ENCODE measurements around the gene CDH13.

Gene CDH13

DNA sequence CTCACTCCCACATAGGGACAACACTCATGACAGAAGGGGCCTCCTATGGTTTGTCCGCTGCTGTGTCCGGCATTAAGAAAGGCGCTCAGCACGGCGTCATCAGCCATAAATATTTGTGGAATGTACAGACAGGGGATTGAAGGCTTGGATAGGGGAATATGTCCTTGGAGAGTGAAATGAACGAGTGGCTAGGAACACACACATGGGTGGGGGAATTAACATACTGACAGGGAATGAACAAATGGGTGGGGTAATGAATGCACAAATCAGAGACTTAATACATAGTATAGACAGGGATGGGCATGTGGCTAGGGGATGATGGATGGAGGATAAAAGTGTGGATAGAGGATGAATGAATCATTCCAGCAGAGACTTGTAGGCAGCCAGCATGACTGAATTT, 1027.0 kb downstream of the CDH13 start:
- DNase-seq: no peak

DNA sequence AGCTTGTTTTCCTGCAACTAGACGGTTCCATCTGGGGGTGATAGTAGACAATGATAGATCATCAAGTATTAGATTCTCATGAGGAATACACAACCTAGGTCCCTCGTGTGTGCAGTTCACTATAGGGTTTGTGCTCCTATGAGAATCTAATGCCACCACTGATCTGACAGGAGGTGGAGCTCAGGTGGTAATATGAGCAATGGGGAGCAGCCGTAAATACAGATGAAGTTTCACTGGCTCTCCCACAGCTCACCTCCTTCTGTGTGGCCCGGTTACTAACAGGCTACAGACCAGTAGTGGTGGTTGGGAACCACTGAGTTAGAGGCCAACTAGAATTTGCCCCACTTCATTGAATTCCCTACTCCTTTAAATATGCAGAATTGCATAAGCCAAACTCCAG, 1033.5 kb downstream of the CDH13 start:
- no peak for DNase-seq

DNA sequence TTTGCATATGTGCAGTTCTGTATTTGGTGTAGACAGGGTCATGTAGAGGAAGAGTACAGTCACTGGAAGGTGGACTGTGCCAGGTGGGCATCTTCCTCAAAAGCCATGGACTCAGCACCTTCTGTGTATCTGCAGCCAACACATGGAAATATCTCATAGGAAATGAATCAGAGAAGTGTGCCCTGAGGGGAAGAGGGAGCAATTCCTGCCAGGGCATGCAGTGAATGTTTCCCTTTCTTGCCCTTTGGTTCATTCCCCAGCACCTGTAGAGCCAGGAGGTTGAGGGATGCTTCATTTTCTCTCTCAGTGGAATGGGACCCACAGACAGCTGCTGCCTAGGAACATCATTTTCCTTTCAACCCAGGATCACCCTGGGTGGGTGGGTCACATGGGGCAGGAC, 1034.9 kb downstream of the CDH13 start:
- DNase-seq: no peak

DNA sequence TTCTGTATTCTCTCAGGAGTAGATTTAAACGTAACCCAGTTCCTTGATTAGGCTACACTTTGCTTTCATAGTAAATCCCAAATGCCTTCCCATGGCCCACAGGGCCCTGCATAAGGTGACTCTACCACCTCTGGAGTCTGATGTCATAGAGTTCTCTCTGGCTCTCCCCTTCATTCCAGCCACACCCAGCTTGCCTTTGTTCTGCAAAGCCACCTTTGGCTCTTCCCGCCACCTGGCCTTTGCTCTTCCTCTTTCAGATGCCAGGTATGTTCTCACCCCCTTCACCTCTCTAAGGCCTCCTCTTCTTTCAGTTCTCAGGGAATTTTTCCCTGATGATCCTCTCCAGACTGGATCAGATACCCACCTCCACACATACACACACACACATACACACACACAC, 1039.7 kb downstream of the CDH13 start:
- DNase-seq: no peak

DNA sequence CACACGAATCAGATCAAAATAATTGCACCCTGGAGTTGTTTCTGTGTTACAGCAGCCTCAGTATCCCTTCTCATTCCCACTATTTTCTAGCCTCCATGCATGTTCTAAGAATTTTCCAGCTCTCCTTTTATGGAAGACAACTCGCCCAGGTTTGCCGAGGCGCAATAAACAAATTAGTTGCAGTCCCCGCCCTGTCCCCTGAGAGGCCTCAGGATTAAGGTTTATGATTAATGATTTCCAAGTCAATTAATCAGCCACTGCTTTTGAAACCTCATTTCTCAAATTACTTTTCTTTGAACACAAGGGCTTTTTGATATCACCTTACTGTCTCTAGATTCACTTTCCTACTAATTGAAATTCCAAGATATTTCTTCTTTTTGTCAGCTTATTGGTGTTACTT, 1042.7 kb downstream of the CDH13 start:
- no peak for DNase-seq

DNA sequence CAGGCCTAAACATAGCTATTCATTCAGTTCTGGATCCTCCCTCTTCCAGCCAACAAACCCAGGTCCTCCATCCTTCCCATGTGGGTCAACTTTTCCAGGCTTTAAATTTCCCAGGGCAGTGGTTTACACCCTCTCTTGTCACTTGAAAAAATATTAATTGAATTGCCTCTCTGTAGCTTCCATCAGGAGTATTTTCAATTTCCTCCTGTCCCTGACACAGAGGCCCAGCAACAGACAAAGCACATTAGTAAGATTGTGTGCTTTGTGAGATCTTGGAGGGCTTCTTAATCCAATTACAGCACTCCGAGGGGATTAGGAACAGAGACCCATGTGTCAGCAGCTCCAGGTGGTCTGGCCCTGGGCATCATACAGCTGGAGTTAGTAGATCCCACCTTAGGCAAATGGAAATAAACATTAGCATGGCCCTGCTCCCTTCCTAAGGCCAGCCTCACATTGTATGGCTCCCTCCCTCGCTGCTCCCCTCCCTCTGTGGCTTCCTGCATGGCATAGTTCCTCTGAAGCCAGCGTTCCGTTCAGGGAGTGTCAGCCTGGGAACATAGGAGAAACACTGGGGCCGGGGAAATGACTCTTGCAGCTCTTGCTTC, 1048.3 kb downstream of the CDH13 start:
- DNase-seq: no peak

DNA sequence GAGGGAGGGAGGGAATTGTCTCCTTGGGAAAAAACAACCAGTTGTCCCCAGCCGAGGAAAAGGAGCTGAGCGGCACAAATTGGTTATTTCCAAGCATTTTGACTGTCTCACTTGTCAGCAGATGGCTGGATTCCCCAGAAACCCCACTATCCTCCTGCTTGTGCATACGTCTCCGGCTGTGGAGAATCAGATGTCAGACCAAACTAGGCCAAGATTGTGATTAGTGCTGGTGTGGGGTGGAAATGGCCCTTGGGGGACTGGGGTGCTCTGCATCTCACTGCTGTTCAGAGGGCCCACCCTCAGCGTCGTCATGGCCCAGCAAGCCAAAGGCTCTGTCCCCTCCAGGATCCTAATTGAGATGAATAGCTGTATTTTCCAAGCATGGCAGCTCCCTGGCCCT, 1049.3 kb downstream of the CDH13 start:
- no peak for DNase-seq

DNA sequence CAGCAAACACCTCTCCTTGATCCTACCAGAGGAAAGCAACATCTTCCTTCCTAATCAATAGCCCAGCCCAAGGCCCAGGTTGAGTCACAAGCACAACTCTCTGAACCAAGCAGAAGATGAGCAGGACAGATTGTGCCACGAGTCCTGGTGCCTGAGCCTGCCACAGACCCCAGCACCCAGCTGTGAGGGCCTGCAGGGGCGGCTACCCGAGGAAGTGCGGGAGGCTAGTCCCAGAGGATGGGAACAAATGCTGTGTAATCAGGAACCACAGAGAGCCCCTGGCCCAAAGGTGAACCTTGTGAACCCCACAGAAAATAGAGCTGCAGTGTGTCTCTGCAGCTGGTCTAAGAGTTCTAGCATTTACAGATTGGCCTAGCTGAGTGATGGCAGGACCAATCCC, 1054.2 kb downstream of the CDH13 start:
- no peak for DNase-seq

DNA sequence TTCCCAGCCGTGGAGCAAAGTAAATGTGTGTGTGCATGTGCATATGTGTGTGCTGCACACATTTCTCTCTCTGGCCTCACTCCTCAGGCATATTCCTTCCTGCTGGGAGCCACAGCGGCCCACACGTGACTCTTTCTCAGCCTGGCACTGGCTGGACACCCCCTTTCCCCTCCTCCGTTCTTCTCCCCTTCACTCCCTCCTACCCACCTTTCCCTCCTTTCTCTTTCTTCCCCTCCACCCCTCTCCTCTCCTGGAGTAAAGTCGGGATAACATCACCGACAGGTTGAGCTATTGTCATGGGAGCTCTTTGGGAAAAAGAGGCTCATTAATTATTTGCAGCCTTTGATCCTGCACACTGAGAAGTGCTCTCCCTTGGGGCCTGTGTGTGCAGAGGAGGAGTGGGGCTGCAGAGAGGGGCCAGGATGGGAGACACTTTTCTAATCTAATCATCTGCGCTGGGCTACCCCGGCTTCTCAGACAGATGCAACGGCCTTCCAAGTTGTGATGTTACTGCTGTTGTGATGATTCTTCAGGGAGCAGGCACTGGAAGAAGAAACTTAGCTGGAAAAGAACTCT, 1054.7 kb downstream of the CDH13 start:
- DNase-seq: no peak

DNA sequence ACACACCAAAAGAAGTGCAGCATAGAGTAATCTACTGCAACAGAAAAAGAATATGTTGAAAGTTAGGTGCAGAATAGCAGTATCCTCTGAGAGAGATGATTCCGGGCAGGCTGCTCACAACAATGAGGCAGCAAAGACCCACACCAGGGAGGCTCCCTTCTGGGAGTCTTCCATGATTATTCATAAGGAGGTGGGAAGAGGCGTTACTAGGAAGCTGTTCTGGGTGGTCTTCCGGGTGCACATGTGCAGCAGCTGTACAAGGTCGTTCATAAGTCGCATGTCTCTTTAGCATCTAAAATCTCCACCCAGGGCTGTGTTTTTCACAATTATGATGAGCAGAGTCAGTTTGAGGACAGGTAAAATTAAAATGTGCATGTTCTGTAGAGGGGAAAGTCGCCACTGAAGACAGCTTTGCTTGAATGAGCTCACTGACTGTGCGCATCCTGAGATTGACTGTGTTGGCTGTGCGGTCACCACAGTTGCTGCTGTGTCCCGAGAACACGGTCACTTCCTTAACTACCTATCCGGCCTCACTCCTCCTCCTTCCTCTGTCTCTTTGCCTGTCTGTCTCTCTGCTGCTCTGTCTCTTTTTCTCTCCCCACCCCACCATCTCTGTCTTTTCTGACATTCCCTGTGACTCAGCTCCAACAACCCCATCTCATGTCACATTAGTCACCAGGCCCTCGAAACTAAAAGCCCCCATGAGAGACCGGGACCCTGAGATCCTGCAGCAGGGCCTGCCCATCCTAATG, 1055.5 kb downstream of the CDH13 start:
- no peak for DNase-seq

DNA sequence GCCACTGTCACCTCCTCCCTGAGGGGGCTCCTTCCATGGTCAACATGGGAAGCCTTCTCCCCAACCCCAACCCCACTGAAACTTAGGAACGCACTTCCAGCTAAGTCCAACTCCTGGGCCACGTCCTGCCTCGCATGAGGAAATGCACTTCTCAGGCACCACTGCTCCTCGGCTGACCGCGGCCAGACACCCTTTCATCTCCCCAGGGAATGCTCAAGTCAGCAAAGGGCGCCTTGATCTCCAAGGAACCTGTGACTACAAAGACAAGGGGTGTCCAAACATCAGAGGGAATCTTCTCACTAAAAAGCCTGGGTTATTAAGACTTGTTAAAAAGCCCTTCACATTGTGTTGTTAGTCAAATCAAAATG, 1056.1 kb downstream of the CDH13 start:
- no peak for DNase-seq

DNA sequence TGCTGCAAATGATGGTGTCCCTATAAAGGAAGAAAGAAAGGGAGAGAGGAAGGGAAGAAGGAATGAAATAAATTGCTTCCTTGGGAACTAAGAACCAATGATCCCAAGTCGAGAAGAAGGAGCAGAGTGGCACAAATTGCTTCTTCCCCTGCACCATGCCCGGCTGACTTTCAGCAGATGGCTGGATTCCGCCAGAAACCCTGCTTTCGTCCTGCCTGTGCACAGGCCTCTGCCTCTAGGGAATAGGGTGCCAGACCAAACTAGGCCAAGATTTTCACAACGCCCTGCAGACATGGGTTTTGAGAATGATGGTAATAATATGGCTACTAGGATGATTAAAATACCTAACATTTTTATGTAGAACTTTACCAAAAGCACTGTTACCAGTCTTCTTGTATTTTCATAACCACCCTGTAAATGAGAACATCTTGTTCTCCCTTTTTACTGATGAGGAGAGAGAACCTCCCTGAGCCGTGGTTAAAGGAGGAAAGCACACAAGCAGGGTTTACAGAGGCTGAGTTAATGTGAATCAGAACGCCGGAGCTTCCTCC, 1058.9 kb downstream of the CDH13 start:
- DNase-seq: no peak

DNA sequence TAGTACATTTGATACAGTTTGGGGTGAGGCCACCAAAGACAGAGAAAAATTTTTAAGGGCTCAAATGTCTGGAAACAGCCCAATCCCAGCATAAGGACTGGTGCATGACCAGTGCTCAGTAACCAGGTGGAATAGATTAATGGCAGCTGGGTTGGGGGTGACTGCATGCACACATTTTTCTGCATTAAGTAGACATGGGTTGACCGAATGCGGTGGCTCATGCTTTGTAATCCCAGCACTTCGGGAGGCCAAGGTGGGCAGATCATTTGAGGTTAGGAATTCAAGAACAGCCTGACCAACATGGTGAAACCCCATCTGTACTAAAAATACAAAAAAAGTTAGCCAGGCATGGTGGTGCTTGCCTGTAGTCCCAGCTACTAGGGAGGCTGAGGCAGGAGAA, 1060.0 kb downstream of the CDH13 start:
- DNase-seq: no peak

DNA sequence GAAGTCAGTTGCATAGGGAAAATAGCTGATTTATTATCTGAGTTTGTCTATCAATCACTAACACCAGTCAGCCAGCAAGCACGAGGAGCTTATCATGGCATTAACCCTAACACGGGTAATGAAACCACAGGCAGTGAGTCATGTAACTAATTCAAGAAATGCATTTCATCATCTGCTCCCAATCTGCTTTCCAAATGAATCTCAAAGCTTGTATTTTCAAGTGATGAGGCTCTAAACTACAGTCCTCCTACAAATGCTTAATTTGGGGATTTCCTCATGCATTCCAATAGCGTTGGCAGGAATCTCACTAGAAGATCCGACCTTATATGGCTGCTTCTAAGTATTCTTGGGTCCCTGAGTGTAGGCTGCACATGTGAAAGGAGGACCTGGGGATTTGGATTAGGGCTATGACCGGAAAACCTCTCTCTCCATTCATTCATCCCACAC, 1062.6 kb downstream of the CDH13 start:
- no peak for DNase-seq

DNA sequence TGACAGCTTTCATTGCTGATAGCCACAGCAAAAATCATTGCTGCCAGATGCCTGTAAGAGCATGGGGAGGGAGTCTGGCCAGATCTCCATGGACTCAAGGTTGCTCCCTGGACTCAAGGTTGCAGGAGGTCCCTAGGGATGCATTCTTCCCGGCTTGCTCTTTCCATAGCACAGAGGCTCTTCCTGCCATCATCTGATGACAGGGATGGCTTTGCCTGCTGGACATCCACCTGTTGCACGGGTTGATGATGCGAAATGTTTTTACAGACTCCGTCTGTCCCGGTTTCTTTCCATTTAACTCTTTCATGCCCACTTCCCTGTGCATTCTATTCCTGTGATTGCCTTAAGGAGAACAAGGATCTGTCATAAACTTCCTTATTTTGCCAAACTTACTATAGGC, 1065.5 kb downstream of the CDH13 start:
- DNase-seq: no peak

DNA sequence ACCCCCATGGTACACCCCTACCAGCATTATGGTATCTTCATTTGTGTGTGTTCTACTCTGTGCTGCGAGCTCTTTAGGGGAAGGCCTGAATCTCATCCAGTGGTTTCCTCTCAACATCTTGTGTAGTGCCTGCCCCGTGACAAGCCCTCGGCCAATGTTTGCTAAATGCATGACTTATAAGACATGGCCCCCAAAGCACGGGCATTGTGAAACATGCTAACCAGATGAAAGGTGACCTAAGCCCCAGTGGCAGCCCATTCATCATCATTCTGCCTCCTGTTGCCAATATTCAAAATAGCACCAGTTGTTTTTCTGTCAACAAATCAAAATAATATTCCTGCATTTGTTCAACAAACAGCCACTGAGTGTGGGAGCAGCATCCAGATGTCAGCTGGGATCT, 1072.2 kb downstream of the CDH13 start:
- no peak for DNase-seq

DNA sequence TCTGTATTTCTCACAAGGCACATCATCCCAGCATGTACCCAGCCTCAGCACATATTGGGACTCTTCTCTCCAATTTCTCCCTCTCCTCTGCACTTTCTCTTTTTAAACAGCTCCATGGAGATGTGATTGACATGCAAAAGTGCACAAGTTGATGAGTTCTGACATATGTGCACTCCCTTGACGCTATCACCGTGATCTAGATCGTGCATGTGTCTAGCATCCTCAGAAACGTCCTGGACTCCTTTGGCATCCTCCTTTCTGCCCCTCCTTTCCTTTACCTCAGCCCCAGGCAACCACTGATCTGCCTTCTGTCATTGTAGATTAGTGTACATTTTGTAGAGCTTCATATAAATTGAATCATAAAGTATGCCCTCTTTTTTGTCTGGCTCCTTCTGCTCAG, 1073.0 kb downstream of the CDH13 start:
- DNase-seq: no peak

DNA sequence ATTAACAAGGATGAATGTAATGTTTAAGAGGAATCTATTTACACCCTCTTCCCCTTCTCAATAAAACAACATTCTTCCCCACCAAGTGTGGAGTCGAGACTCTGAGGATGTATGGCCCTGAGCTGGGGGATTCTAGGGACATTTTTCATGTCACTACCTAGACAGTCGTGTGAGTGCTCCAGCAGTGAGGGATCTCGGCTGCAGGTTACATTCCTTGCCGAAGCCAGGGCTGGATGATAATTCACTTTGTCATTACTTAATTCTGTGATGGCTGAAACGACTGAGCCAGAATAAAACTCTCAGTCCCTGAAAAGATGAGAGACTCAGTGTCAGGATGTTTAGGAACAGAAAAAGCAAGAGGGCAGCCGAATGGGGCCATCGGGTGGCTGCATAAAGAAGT, 1074.1 kb downstream of the CDH13 start:
- DNase-seq: no peak

DNA sequence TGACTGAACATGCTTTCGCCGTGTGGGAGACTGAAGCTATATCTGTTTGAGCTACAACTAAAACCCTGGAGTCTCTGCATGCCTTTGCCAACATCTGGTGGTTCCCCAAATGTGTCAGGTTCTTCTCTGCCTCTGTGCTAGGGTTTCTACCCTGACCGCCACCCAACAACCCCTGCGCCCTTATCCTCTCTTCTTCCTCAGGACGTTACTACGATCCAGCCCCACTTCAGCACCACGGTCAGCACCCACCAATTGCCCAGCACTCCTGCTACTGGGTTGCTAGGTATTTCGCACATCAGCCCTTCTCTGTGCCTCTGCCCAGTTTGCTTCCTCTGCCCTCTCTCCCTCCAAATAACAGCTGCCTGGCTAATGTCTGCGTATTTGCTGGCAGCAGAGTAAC, 1074.7 kb downstream of the CDH13 start:
- peak in 1 of 2 donors; percentile 28 for DNase-seq

DNA sequence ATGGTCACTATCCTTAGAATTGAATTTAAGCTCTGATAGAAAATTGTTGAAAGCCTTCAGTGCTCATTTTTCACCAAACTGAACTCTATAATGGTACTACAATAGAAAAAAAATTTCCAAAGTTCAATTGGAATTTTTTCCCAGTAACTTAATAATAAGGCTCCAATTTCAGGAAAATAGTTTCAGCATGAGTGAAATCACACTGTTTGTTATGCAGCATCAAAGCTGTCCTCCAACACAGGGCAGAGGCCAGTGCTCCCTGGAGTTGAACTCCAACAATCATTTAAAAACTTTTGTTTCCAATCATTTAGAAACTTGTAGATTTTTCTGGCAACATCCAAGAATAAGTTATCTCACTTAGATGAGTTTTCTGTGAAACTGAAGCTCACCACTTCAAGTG, 1077.9 kb downstream of the CDH13 start:
- DNase-seq: no peak

DNA sequence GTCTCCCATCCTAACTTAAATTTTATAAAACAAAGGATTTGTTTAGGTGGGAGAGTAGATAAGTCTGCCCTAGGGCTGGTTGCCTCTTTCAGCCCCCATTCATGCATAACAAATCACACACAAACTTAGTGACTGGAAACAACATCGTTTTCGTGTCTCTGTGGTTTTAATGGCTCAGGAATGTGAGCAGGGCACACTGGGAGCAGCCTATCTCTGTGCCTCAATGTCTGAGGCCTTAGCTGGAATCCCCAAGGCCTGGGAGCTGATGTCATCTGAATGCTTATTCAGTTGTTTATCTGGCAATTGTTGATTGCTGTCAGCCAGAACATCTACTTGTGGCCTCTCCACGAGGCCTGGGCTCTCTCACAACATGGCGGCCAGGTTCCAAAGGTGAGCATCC, 1079.1 kb downstream of the CDH13 start:
- no peak for DNase-seq

DNA sequence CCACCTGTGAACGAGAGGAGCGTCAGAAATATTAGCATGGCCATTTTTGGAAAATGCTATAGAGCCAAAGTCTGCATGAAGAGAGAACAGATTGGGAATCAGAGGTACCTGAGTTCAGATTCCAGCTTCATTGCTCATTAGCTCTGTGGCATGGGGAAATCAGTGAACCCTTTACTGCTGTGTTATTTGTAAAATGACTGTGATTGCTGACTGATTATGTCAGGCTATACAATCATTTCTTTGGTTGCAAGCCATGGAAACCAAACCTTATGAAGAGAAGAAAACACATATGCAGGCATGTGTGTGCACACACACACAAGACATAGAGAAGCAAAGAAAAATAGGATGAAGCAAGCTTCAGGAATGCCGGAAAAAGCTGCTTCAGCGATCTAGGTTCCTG, 1079.6 kb downstream of the CDH13 start:
- DNase-seq: no peak

DNA sequence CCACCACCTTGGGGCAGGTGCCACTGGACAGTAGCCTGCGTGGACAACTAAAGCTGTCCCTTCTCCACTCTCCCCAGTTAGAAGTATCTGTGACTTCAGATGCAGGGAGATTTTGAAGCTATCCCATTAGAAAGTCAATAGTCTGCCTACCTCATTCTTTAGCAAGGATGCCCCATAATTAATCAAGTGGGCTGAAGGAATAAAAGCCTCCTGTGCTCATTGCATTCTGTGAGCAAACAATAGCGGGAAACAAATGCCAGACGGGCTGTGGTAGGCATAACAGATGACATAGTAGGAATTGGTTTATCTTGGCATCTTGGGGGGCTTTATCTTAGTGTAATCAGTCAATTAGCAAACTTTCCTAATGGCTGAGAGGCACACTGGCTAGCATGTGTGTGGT, 1084.3 kb downstream of the CDH13 start:
- DNase-seq: no peak

DNA sequence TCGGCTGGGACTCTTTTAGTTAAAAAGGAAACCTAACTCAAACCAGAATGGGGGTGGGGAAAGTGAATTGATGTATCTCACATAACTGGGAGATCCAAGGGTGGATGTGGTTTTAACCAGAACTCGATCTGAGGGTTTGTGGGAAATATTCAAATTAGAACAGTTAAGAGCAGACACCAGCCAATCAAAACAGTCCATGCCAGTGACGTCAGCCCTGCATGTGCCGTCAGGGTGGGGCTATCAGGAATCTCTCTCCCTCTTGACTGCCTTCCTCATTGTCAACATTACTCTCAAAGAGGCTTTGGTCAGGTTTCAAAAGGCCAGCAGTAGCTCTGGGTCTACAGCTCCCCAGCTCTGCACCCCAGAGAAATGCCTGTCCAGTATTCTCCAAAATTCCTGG, 1086.8 kb downstream of the CDH13 start:
- no peak for DNase-seq

Data from stimulated activated CD4-positive, alpha-beta T cell treated with anti-CD3 and anti-CD28 coated beads, Interleukin-2, amount 100 ng/mL, for 24 hours (primary cell).